Brain microvascular endothelial cell (primary cell): Measurements from ENCODE around the gene CCDC60.

Source experiments
- DNase-seq: peaks from one replicate; pipeline ENCODE4 v3.0.0-alpha.2; 2020
- H3K27ac ChIP-seq: fragments of 250-450 bp; sonication (Bioruptor Pico); 2 replicates; pipeline ENCODE4 v1.5.1; 2020; ENCODE audit warnings: mild to moderate bottlenecking, moderate library complexity
- H3K27me3 ChIP-seq: fragments of 250-450 bp; sonication (Bioruptor Pico); replicated peaks from 2 replicates; pipeline ENCODE4 v1.5.1; 2020; ENCODE audit warnings: mild to moderate bottlenecking
- H3K36me3 ChIP-seq: fragments of 250-450 bp; sonication (Bioruptor Pico); replicated peaks from 2 replicates; pipeline ENCODE4 v1.5.1; 2020; ENCODE audit warnings: mild to moderate bottlenecking
- H3K4me3 ChIP-seq: 2 replicates; pipeline ENCODE4 v1.5.1; 2011; ENCODE audit warnings: low read depth, mild to moderate bottlenecking, control low read depth, low read length, moderate library complexity
- CTCF ChIP-seq: IDR thresholded peaks from 2 replicates; pipeline ENCODE4 v1.5.1; 2011; ENCODE audit warnings: low read depth, mild to moderate bottlenecking, moderate library complexity, low read length, control low read depth, inconsistent platforms; ENCODE audit errors: missing control alignments
- in situ Hi-C: cut with HindIII; loops from 2 replicates; pipeline ENCODE4 v1.10.0; 2017; ENCODE audit warnings: low sequenced_read_pairs, low pct_ligation_motif_present

The CCDC60 gene

DNA sequence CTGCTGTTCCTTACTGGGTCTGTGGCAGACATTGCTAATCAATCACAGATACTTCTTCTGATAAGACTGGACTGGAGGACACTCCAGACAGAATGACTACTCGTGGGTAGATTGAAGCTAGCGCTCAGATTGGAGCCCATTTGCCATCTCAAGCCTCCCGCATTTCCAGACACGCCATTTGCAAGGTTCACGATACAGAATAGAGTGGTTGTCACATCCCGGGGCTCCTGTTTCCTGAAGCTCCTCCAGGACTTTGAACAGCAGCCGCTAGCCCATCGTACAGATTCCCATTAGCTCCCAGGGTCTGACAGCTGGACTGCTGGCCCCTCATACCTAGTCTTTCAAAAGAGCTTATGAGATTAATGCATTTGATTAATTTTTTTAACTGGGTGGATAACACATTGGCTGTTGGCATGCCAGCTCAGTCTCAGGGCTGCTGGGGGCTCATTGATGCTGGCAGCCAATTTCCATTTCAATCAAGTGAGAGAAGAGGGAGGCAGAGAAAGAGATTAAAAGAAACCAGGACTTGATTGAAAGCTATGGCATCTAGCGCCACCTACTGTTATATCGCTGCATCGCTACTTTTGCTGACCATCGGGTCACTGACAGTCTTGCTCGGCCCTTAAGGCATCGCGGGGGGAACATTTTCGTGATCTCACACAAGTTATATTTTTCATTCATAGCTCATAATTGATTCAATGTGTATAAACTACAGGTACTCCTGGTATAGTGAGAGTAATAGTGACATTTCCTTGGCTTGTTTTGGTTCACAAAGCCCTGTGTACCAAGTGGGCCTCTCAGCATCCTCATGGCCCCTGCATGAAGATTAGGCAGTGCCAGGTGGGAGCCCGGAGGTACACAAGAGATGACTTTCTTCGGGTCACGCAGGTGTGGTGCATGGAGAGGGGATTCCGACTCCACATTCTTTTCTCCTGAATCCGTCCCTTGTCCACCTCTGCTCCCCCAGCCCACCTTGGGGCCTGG is 78.6 kb downstream of the CCDC60 start:
- in situ Hi-C loops = no loop called here
- Histone ChIP-seq H3K4me3 (no peak overlapping the region), H3K27ac (no peak overlapping the region), H3K27me3 (no peaks in the 10 kb centered on the region), H3K36me3 (no peaks in the 10 kb centered on the region)
- peak; percentile 71 for DNase-seq
- peak; percentile 76 for TF ChIP-seq CTCF

- Histone ChIP-seq H3K4me3 (no peak overlapping the region), H3K27ac (no peak overlapping the region), H3K36me3 (no peaks in the 10 kb centered on the region), H3K27me3 (no peaks in the 10 kb centered on the region)
- in situ Hi-C loops = no loop called here
- DNase-seq = no peak
- no peak for TF ChIP-seq CTCF
These were observed 81.2 kb downstream of the CCDC60 start for GRCh38 chr12:119415714-119416113.

GRCh38 chr12:119417440-119417839 is 82.9 kb downstream of the CCDC60 start:
- TF ChIP-seq CTCF = no peak
- Histone ChIP-seq H3K36me3 (no peaks in the 10 kb centered on the region), H3K4me3 (no peak overlapping the region), H3K27ac (no peak overlapping the region), H3K27me3 (no peaks in the 10 kb centered on the region)
- no peak for DNase-seq
- in situ Hi-C loops = no loop called here

DNA sequence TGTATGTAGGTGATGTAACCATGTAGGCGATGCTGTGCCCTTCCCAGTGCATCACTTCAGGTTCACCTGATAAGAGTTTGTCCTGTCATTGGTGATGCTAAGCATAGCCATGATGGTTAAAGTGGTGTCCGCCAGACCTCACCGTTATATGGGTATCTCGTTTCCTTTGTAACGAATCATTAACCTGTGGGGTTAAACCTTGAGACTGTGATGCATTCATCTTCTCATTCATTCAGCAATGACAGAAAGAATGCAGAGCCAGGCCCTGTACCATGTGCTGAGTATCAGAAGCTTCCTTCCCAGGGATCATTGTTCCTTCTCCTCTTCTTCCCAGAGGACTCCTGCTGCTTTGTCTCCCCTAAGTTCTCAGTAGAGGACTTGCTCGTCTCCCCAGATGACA is 84.9 kb downstream of the CCDC60 start:
- Histone ChIP-seq H3K27ac (no peak overlapping the region), H3K36me3 (no peaks in the 10 kb centered on the region), H3K27me3 (no peaks in the 10 kb centered on the region), H3K4me3 (no peak overlapping the region)
- in situ Hi-C loops = no loop called here
- TF ChIP-seq CTCF = no peak
- no peak for DNase-seq

GRCh38 chr12:119423285-119423684 is 88.8 kb downstream of the CCDC60 start:
- in situ Hi-C loops = no loop called here
- H3K36me3 ChIP-seq = no peaks in the 10 kb centered on the region

More at GRCh38 chr12:119423285-119423684, 88.8 kb downstream of the CCDC60 start:
- DNase-seq = no peak
- H3K4me3 ChIP-seq = no peak overlapping the region
- no peak for TF ChIP-seq CTCF
- H3K27me3 ChIP-seq = no peaks in the 10 kb centered on the region
- H3K27ac ChIP-seq = no peak overlapping the region
